ENCODE results near the gene RBM38. TPM values are rescaled to one million over a fixed set of nuclear protein-coding genes. Genes with fewer than 3 reads are reported as not detected.
A peak's percentile ranks its signal among the peaks of the same experiment; 100 is the strongest.

The RBM38 gene
- total RNA-seq, 6 experiments from 2014 or later = 3.7 to 5.7 (median 4.6) TPM

- Mint-ChIP-seq H3K4me1 (ENCODE audit: low read depth) (peaks cover 8% of the 10 kb centered on the region), H3K27ac (no peak overlapping the region), H3K27me3 (ENCODE audit: insufficient read depth) (no peaks in the 10 kb centered on the region; the same call in 1 of the 2 replicates), H3K36me3 (ENCODE audit: low read depth) (peaks cover 9% of the 10 kb centered on the region; the same call in 1 of the 2 replicates), H3K9me3 (no peaks in the 10 kb centered on the region), H3K4me3 (no peak overlapping the region)
- TF ChIP-seq, protein P1, sequence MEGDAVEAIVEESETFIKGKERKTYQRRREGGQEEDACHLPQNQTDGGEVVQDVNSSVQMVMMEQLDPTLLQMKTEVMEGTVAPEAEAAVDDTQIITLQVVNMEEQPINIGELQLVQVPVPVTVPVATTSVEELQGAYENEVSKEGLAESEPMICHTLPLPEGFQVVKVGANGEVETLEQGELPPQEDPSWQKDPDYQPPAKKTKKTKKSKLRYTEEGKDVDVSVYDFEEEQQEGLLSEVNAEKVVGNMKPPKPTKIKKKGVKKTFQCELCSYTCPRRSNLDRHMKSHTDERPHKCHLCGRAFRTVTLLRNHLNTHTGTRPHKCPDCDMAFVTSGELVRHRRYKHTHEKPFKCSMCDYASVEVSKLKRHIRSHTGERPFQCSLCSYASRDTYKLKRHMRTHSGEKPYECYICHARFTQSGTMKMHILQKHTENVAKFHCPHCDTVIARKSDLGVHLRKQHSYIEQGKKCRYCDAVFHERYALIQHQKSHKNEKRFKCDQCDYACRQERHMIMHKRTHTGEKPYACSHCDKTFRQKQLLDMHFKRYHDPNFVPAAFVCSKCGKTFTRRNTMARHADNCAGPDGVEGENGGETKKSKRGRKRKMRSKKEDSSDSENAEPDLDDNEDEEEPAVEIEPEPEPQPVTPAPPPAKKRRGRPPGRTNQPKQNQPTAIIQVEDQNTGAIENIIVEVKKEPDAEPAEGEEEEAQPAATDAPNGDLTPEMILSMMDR (IDR thresholded peaks at IDR 0.05) = no peak
- no peak for DNase-seq
Observed at GRCh38 chr20:57397693-57398108, 6.5 kb downstream of the RBM38 start.

DNA sequence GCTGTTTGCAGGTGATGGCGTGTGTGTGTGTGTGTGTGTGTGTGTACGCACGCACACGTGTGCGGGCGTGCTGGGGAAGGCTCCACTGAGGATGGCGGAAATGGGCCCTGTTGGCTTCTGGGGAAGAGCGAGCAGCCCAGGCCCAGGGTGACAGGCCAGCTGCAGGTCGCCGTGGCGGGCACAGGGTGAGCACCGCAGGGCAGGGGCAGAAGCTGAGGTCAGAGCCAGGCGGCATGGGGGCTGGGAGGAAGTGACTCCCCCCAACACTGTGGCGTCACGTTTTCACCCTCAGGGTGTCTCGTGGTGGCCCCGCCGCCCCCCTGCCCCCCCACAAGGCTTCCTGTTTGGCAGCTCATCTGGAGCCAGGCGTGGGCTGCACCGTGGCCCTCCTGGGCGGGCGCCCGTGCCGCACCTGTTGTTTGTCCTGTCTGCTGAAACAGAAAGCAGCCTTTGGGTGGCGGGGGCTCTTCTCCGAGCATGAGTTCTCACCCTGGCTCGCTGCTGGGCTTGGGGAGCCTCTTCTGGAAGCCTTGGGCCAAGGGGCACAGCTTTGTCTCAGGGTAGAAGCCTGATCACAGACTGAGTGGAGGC lies 7.1 kb downstream of the RBM38 start:
- H3K36me3 Mint-ChIP-seq (ENCODE audit: low read depth) = peaks cover 9% of the 10 kb centered on the region; the same call in 1 of the 2 replicates
- no peak overlapping the region for H3K27ac Mint-ChIP-seq

GRCh38 chr20:57398901-57399535 lies 7.8 kb downstream of the RBM38 start:
- no peak for DNase-seq
- H3K9me3 Mint-ChIP-seq = no peaks in the 10 kb centered on the region
- TF ChIP-seq, protein P1 (IDR thresholded peaks at IDR 0.05) = no peak
- no peak overlapping the region for H3K4me3 Mint-ChIP-seq
- H3K27ac Mint-ChIP-seq = peak overlapping the region; percentile 40; the same call in 1 of the 2 replicates
- peaks cover 8% of the 10 kb centered on the region for H3K4me1 Mint-ChIP-seq (ENCODE audit: low read depth)
- no peaks in the 10 kb centered on the region; the same call in 1 of the 2 replicates for H3K27me3 Mint-ChIP-seq (ENCODE audit: insufficient read depth)
- H3K36me3 Mint-ChIP-seq (ENCODE audit: low read depth) = peaks cover 9% of the 10 kb centered on the region; the same call in 1 of the 2 replicates

More for the DNA sequence above, 7.1 kb downstream of the RBM38 start:
- H3K4me1 Mint-ChIP-seq (ENCODE audit: low read depth) = peaks cover 8% of the 10 kb centered on the region
- no peak overlapping the region for H3K4me3 Mint-ChIP-seq
- H3K27me3 Mint-ChIP-seq (ENCODE audit: insufficient read depth) = no peaks in the 10 kb centered on the region; the same call in 1 of the 2 replicates
- DNase-seq = no peak
- TF ChIP-seq, protein P1 (IDR thresholded peaks at IDR 0.05) = no peak
- H3K9me3 Mint-ChIP-seq = no peaks in the 10 kb centered on the region

- no peak for DNase-seq
- H3K4me1 Mint-ChIP-seq (ENCODE audit: low read depth) = peaks cover 8% of the 10 kb centered on the region
- no peaks in the 10 kb centered on the region; the same call in 1 of the 2 replicates for H3K27me3 Mint-ChIP-seq (ENCODE audit: insufficient read depth)
- no peak overlapping the region for H3K4me3 Mint-ChIP-seq
- H3K9me3 Mint-ChIP-seq = no peaks in the 10 kb centered on the region
- H3K36me3 Mint-ChIP-seq (ENCODE audit: low read depth) = peaks cover 9% of the 10 kb centered on the region; the same call in 1 of the 2 replicates
- TF ChIP-seq, protein P1 (IDR thresholded peaks at IDR 0.05) = no peak
- no peak overlapping the region; the same call in 1 of the 2 replicates for H3K27ac Mint-ChIP-seq
Observed at GRCh38 chr20:57399587-57400155, 8.5 kb downstream of the RBM38 start.

- TF ChIP-seq, protein P1 (IDR thresholded peaks at IDR 0.05) = no peak
- H3K4me3 Mint-ChIP-seq = no peak overlapping the region
- DNase-seq = no peak
- no peaks in the 10 kb centered on the region for H3K9me3 Mint-ChIP-seq
- H3K27ac Mint-ChIP-seq = no peak overlapping the region
- H3K27me3 Mint-ChIP-seq (ENCODE audit: insufficient read depth) = peaks cover 2% of the 10 kb centered on the region
- H3K4me1 Mint-ChIP-seq (ENCODE audit: low read depth) = peaks cover 8% of the 10 kb centered on the region
- H3K36me3 Mint-ChIP-seq (ENCODE audit: low read depth) = peaks cover 9% of the 10 kb centered on the region; the same call in 1 of the 2 replicates
Observed at GRCh38 chr20:57400231-57400701, 9.1 kb downstream of the RBM38 start.

Data from HFFc6 (cell line).